MV-4-11 (cell line): ENCODE data around the gene GABRR3.
"Not testable (repeated sequence)": the region's sequence is repeated elsewhere in the genome, so short reads cannot be mapped to it uniquely, and the experiment has no call there.

Experiments used
- DNase-seq: peaks from one replicate; lab custom pipeline; 2025; lab: John Stamatoyannopoulos, UW

The GABRR3 gene

GRCh38 chr3:98021830-98022560 lies 13.1 kb downstream of the GABRR3 start:
- DNase-seq, result peak; percentile 12

- DNase-seq, result no peak
Observed at GRCh38 chr3:98020412-98020811, 14.7 kb downstream of the GABRR3 start.

GRCh38 chr3:98018301-98018700 lies 16.8 kb downstream of the GABRR3 start:
- no peak for DNase-seq

- no peak for DNase-seq
Observed at GRCh38 chr3:98014268-98014585, 20.9 kb downstream of the GABRR3 start.

GRCh38 chr3:98013411-98014267 lies 21.5 kb downstream of the GABRR3 start:
- no peak for DNase-seq

- DNase-seq, result no peak
Observed at GRCh38 chr3:98012979-98013378, 22.1 kb downstream of the GABRR3 start.

- not testable (repeated sequence) for DNase-seq
Observed at GRCh38 chr3:98010883-98011449, 24.1 kb downstream of the GABRR3 start.

- DNase-seq, result no peak
Observed at GRCh38 chr3:98010194-98010882, 24.8 kb downstream of the GABRR3 start.

GRCh38 chr3:98008855-98009254 lies 26.3 kb downstream of the GABRR3 start:
- peak; percentile 61 for DNase-seq

- no peak for DNase-seq
Observed at GRCh38 chr3:98005438-98005837, 29.7 kb downstream of the GABRR3 start.

GRCh38 chr3:98004721-98005120 lies 30.4 kb downstream of the GABRR3 start:
- DNase-seq, result no peak

- peak; percentile 47 for DNase-seq
Observed at GRCh38 chr3:98003306-98003969, 31.7 kb downstream of the GABRR3 start.

- no peak for DNase-seq
Observed at GRCh38 chr3:98002717-98003116, 32.4 kb downstream of the GABRR3 start.

GRCh38 chr3:97999994-98000393 lies 35.1 kb downstream of the GABRR3 start:
- no peak for DNase-seq

GRCh38 chr3:97999103-97999502 lies 36.0 kb downstream of the GABRR3 start:
- no peak for DNase-seq

GRCh38 chr3:97996988-97997387 lies 38.1 kb downstream of the GABRR3 start:
- peak; percentile 23 for DNase-seq

GRCh38 chr3:97994328-97994945 lies 40.7 kb downstream of the GABRR3 start:
- no peak for DNase-seq

GRCh38 chr3:97993526-97993925 lies 41.6 kb downstream of the GABRR3 start:
- DNase-seq, result no peak

GRCh38 chr3:97992547-97993173 lies 42.5 kb downstream of the GABRR3 start:
- no peak for DNase-seq

GRCh38 chr3:97991293-97991682 lies 43.8 kb downstream of the GABRR3 start:
- DNase-seq, result no peak
